Left lobe of liver (tissue), 2 donors: ENCODE results near the gene GPR135. TPM values are rescaled to one million over a fixed set of nuclear protein-coding genes. Genes with fewer than 3 reads are reported as not detected.

Experiments used
- ATAC-seq: fragments of 200-7000 bp; cut with Tn5 transposase; one replicate; pipeline ENCODE4 v1.9.1; 2020; ENCODE audit warnings: mild to moderate bottlenecking, moderate library complexity
- DNase-seq: peaks from one replicate; pipeline ENCODE4 v3.0.0-alpha.2; 2020; ENCODE audit warnings: low spot score
- total RNA-seq: library from RNA; stranded (reverse); gene quantifications from one replicate; pipeline ENCODE4 v1.2.1, GENCODE V29; 2021
- donor health status: DM: no; HTN: no; CAD: no; lungs with moderate emphysema.
- donor health status: DM: no; HTN: yes; CAD: no.

Gene GPR135
- 1.4 TPM for total RNA-seq

DNA sequence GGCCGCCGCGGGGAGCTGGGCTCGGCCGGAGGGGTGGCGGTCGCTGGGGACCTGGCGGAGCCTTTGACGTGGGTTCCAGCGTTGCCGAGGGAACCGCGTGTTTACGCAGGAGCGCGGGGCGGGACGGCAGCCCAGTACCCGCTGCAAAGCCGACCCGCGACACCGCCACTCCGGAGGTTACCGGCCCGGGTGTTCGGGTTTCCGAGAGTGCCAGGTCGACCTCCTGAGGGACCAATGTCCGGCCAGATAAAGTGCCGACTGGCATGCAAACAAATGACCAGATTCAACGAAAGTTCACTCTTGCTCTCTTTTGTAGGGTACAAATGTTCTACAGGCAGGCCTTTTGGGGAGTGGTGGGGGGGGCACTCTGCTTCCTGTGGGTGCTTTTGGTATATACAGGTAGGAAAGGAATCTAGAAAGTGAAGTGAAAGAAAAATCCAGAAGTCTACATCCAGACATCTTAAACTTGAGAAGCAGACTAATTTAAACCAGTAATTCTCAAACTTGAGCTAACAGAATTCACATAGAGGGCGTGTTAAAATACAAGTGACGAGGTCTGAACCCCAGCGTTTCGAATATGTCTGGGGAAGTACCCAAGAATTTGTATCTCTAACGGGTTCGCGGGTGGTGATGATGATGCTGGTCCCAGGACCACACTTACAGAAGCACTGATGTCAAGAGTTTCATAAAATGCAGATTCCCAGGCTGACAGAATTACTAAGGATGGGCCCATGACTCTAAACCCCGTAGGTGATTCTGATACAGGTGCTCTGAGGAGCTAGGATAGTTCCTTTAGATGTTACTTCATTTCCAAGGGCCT, at the start of gene GPR135:
Gene GPR135, minus strand, starts transcription at position 65 of the 820 bp plus-strand sequence. CDS start 154 bp downstream, outside the sequence.
- peak; percentile 79 for DNase-seq

GRCh38 chr14:59511916-59512575, 46.9 kb upstream of the GPR135 start:
- no peak for ATAC-seq
- no peak for DNase-seq

More for the DNA sequence above, at the start of gene GPR135:
- peak; percentile 82 for ATAC-seq

DNA sequence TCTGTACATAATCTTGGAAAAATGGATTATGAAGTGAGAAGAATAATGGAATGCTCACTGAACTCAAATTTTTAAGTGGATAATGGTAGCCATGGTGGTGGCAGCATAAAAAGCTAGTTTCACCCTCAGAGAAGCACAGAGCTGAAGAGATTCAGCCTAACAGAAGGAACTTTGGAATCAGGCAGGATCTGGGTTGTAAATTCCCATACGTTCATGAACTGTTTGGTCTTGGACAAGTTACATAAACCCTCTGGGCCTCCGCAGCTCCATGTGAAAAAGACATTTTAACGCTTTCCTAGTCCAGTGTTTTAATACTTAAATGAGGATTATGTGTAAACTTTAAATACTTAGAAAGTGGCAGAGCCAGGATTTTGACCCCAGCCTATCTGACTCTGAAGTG, 45.8 kb upstream of the GPR135 start:
- DNase-seq: no peak
- ATAC-seq: no peak

DNA sequence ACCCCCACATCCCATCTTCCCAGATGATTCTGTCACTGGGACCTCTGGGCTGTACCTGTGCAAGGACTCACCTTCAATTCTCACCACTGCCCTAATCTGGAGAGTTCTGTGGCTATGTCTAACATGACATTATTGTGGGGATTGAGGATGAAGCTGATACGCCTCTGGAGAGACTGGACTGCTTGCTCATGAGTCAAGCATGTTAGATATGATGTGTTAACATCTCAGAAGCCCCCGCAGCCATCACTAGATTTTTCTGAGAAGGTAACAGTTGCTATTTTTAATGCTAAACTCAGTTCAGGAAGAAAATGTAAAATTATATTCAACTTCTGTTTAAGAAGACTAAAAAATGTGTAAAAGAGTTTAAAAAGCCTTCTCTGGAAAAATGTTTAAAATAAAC, 44.8 kb upstream of the GPR135 start:
- ATAC-seq (no peak), DNase-seq (no peak)

DNA sequence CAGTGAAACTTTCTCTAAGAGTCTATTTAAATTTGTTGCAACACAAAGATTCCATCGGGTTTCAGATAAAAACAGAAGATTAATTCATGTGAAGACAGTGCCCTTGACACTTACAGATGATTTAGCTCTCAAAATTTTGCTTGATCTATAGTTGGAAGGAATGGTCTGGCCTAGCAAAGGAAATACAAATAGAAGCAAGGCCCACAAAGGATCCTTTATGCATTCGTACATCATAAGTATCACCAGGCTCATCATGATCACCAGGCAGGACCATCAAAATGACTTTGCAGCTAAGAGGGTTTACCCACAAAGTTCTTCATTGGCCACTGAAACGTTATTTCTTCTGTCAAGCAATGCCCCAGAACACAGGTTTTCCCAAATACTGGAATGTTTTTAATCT, 43.9 kb upstream of the GPR135 start:
- no peak for DNase-seq

GRCh38 chr14:59507752-59508103, 42.5 kb upstream of the GPR135 start:
- no peak for ATAC-seq

More for the DNA sequence above, 43.9 kb upstream of the GPR135 start:
- no peak for ATAC-seq

DNA sequence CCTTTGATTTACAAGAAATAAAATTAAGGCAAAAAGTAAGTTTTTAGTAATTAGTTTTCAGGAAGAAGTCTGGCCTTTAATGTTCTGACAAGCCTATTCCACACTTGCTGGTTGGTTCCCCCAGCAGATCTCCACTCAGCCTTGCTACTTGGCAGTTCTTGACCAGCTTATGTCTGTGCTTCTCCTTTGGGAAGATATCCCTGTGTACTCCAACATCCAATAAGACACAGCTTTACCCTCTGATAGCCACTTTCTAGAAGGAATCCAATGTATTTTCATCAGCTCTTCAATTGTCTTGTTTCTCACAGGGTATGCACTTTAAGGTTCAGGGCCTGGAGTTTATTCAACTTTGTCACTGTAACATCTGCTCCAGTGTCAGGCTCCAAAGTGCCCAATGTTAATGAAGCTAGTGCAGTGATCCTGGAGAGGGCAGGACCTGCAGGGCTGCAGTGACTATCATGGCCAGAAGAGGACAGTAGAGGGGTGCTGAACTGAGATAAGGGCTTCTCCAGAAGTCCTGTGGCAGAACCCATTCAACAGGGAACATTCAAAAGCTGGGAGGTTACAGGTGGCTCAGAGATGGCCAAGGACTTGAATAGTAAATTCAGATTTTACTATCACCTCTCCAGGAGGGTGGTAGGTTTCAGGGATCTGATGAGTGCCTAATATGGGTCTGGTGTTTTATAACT, 42.0 kb upstream of the GPR135 start:
- ATAC-seq: peak; percentile 91
- DNase-seq: peak; percentile 47

More at GRCh38 chr14:59507752-59508103, 42.5 kb upstream of the GPR135 start:
- no peak for DNase-seq

GRCh38 chr14:59503256-59503655, 38.1 kb upstream of the GPR135 start:
- no peak for ATAC-seq
- DNase-seq: no peak

DNA sequence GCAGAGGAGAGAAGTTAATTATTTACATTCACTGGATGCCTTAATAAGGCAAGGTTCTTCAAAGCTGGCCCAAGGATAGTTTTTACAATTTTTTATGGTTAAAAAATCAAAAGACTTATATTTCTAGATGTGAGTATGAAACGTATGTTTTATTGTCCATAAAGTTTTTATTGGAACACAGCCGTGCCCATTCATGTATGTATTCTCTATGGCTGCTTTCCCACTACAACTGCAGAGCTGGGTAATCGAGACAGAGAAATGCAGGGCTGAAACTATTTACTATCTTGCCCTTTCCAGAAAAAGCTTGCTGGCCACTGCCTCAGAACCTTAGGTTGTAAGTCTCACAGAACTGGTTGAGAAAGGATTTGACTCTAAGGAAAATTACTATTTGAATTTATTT, 35.6 kb upstream of the GPR135 start:
- DNase-seq (no peak), ATAC-seq (no peak)

DNA sequence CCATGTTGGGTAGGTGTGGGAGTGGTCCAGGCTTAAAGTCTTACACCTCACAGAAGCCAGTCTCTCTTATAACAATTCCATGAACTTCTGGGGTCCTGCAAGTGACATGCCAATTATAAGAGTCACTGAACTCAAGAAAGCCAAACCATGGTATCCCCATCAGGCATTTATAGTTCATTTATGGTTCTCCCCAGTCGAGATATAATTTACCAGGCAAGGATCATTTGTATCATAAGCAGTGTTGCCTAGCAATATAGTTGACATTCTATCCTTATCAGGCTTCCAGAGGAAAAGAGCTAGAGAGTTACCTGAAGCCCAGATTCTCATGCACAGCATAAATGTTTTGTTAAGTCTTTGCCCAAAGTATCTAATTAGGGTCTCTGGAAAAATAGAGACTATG, 27.2 kb upstream of the GPR135 start:
- no peak for ATAC-seq
- DNase-seq: no peak

- no peak for ATAC-seq
- DNase-seq: no peak
Observed at GRCh38 chr14:59490756-59491155, 25.6 kb upstream of the GPR135 start.

- ATAC-seq (peak; percentile 63), DNase-seq (no peak)
Observed at GRCh38 chr14:59484639-59485175, 19.5 kb upstream of the GPR135 start.

- DNase-seq: peak; percentile 97
- peak; percentile 92 for ATAC-seq
Observed at GRCh38 chr14:59483819-59484638, 18.8 kb upstream of the GPR135 start, which contains the start of the genes JKAMP and L3HYPDH. TSS of gene JKAMP (plus strand) at chr14:59484517. CDS start at chr14:59484590, 73 bp downstream. TSS of gene L3HYPDH (minus strand) at chr14:59484408. CDS start at chr14:59484316, 92 bp downstream.

DNA sequence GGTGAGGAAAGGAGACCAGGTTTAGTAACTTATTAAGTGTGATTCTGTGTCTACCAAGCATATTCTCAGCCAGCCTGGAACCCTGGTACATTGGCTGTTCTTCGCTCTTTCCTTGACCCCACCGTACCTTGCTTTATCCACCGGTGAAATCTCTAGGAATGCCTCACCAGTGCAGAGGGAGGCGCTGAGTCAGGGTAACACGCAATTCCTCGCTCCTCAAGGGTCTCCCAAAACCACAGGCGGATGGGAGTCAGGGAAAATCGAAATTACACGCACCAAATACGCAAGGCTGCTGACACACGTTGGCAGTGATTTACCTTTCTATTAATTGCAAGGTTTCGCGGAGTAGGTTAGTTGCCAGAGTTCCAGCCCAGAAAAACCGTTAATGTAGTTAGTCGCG, 18.2 kb upstream of the GPR135 start:
- ATAC-seq: peak; percentile 1

GRCh38 chr14:59482541-59483331, 17.6 kb upstream of the GPR135 start:
- DNase-seq (no peak), ATAC-seq (no peak)

More for the DNA sequence above, 18.2 kb upstream of the GPR135 start:
- DNase-seq: no peak

GRCh38 chr14:59481871-59482540, 16.8 kb upstream of the GPR135 start:
- ATAC-seq (no peak), DNase-seq (no peak)

DNA sequence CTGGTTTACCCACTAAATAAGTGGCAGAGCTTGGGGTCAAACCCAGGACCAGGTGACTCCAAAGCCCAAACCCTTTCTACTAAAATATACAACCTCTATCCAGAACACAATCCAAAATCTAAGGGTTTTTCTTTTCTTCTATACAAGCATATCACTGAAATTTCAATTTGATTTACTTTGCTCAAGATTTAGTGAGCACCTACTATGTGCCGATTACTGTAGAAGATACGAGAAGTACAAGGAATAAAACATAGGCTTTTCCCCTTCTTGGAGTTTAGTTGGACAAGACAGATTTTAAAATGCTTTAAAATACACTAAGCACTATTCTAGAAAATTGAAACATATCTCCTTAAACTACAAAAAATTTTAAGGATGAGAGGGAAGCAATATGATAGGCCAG, 16.2 kb upstream of the GPR135 start:
- DNase-seq: no peak
- no peak for ATAC-seq

GRCh38 chr14:59480166-59480565, 15.0 kb upstream of the GPR135 start:
- no peak for ATAC-seq
- DNase-seq: no peak

- ATAC-seq (no peak), DNase-seq (no peak)
Observed at GRCh38 chr14:59478540-59478939, 13.4 kb upstream of the GPR135 start.
